Fibroblast of mammary gland (primary cell): Measurements from ENCODE around the gene ESPL1.

ENCODE experiments used
- DNase-seq: peaks from one replicate; pipeline ENCODE4 v3.0.0-alpha.2; 2010; ENCODE audit warnings: low read depth
- H3K4me3 ChIP-seq: 2 replicates; pipeline ENCODE4 v1.5.1; 2011; ENCODE audit warnings: low read depth, mild to moderate bottlenecking, low read length, moderate library complexity; ENCODE audit not compliant: control insufficient read depth
- CTCF ChIP-seq: conservative IDR thresholded peaks from 2 replicates; pipeline ENCODE4 v1.5.1; 2011; ENCODE audit warnings: low read depth, low read length, inconsistent platforms; ENCODE audit not compliant: control insufficient read depth, insufficient read depth

ESPL1 gene

GRCh38 chr12:53277981-53278380 is 9.9 kb downstream of the ESPL1 start:
- no peak for DNase-seq
- TF ChIP-seq CTCF: no peak

DNA sequence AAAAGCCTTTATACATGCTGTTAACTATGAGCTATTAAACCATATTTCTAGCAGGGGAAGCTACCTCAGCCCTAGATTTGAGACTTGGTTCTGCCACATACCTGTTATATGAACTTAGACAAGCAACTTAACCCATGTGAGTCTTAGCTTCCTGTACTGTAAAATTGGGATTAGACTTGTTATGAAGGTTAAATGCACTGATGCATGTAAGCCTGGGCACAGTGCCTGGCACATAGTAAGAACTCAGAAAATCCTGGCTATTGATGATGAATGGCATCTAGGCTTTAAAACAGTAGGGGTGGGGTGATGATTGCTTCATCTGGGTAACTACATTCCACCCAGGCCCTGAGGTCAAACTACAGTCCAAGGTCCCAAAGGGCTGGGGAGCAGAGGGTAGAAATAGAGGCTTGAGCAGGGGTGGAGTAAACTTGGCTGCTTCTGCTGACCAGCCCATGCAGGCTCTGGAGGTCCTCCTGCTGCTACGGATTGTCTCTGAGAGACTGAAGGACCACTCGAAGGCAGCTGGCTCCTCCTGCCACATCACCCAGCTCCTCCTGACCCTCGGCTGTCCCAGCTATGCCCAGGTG is 11.3 kb downstream of the ESPL1 start:
- no peak for TF ChIP-seq CTCF
- no peak overlapping the region for H3K4me3 ChIP-seq
- DNase-seq: no peak

More at GRCh38 chr12:53277981-53278380, 9.9 kb downstream of the ESPL1 start:
- no peak overlapping the region for H3K4me3 ChIP-seq

DNA sequence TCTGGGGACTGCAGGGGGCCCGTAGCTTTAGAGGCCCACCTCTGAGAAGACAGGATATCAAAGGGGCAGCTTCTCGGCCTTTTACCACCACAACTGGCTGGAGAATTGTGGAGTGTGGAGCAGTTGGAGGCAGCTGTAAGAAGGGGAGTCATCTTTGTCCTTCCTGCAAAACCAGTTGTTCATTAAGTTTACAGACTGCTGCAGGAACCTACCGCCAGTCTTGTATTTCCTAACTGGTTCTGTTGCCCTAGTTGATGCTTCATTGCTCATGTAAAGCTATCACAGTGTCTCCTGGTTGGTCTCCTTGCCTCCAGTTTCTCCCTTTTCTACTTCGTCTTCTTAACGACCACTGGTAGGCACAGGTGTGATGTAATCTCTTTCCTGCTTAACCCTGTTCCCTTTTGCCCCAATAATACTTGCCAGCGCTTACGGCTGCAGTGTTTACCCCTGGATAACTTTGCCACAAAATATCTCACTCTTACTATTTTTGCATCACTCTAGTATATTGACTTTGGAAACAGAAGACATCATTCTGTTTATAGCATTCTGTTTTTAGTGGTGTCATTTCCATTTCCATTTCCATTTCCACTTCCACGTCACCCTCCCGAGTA is 11.9 kb downstream of the ESPL1 start:
- DNase-seq: no peak
- no peak overlapping the region for H3K4me3 ChIP-seq
- TF ChIP-seq CTCF: no peak

- no peak for TF ChIP-seq CTCF
- DNase-seq: no peak
Observed at GRCh38 chr12:53286448-53286847, 18.3 kb downstream of the ESPL1 start.

DNA sequence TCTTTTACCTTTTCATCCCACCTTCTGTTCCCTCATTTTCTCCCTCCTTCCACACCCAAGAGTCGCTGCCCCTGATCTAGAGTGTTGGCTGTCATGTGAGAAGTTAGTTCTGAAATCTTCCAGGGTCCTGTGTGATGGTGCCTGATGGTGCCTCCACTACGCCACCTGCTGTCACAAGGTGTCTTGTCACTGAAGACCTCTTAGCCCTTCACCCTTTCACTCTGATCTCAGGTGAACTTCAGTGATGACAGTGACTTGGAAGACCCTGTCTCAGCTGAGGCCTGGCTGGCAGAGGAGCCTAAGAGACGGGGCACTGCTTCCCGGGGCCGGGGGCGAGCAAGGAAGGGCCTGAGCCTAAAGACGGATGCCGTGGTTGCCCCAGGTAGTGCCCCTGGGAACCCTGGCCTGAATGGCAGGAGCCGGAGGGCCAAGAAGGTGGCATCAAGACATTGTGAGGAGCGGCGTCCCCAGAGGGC is 19.7 kb downstream of the ESPL1 start:
- DNase-seq: peak; percentile 46
- peak; percentile 46 for TF ChIP-seq CTCF

More at GRCh38 chr12:53286448-53286847, 18.3 kb downstream of the ESPL1 start:
- no peak overlapping the region for H3K4me3 ChIP-seq

DNA sequence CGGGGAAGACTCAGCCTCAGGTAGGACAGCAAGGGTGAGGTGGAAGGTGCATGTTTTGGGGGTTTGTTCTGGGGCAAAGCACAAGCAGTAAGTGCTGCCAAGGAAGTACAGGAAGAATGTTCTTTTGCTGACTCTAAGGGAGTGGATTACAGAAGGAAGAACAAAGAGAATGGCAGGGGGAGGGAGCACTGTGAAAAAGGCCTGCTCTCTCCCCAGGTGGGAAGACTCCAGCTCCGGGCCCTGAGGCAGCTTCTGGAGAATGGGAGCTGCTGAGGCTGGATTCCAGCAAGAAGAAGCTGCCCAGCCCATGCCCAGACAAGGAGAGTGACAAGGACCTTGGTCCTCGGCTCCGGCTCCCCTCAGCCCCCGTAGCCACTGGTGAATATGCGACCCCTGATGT is 20.2 kb downstream of the ESPL1 start:
- DNase-seq: no peak
- H3K4me3 ChIP-seq: no peak overlapping the region
- no peak for TF ChIP-seq CTCF

More for the DNA sequence above, 19.7 kb downstream of the ESPL1 start:
- H3K4me3 ChIP-seq: no peak overlapping the region

DNA sequence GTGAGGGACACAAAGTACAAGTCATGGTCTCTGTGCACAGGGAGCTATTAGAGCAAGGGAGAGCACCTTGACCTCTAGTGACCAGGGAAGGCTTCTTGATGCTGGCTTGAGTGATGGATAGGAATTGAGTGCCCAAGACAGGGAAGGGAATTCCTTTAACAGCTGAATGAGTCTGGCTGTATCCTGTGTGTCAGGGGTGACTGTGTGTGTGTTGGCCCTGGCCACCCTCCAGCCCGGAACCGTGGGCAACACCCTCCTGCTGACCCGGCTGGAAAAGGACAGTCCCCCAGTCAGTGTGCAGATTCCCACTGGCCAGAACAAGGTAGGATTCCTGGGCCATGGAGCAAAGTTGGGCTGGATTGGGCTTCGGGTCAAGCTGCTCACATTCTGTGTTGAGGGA is 21.8 kb downstream of the ESPL1 start:
- no peak overlapping the region for H3K4me3 ChIP-seq
- DNase-seq: peak; percentile 67
- TF ChIP-seq CTCF: no peak
